HG03571 (cell line): ENCODE measurements around the gene ZFYVE26.

ENCODE experiments used
- ATAC-seq: cut with Tn5 transposase; IDR thresholded peaks from one replicate; pipeline ENCODE4 v1.9.1; 2021; ENCODE audit not compliant: unreplicated experiment

The ZFYVE26 gene

DNA sequence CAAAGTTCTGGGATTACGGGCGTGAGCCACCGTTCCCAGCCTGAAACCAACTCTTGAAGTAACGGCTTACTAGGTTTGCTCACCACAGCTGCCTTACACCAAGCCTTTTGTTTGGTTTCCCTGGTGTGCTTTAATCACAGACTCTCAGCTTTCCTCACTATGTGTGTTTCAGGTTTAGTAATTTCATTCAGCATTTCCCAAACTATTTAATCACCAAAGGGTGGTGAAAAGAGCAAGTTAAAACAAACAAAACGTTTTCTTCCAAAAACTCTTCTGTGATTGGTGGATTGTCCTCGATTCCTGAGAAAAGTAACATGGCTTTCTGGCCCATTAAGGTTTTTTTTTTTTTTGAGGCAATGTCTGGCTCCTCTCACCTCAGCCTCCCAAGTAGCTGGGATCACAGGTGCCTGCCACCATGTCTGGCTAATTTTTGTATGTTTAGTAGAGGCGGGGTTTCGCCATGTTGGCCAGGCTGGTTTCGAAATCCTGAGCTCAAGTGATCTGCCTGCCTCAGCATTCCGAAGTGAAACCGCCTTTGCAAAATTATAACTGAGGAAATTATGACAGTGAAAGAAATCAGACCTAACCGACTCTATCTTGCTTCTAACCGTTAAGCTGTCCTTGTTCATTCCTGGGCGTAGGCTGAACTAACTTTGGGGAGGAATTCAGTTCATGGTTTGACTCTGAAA is 1.5 kb upstream of the ZFYVE26 start:
- no peak for ATAC-seq

DNA sequence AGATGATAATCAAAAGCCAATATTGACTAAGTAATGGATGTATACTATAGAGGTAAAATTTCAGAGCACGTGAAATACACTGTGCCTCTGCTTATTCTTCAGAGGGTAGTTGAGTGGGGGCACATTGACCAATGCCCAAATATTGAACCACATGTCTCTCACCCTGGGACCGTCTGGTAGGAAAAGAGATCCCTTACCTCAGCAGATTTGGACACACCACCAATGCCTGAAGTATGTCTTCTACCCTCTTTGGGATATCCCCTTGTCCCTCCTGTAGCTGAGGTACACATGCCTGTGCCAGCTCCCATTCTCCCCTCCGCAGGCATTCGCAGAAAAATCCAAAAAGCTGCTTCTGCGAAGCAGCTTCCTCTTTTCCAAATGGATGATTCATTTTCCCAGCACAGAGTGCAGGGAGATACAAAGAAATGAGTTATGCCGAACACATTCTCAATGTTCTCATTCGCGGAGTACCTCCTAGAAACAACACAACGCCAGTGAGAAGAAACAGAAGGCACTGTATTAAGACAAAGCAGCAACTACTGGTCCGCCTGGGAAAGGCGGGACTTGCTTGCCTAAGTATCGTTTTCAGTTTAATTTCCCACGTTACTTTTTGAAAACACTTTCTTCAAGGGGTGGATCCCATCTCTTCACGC is 691 bp downstream of the ZFYVE26 start:
- ATAC-seq, result no peak

DNA sequence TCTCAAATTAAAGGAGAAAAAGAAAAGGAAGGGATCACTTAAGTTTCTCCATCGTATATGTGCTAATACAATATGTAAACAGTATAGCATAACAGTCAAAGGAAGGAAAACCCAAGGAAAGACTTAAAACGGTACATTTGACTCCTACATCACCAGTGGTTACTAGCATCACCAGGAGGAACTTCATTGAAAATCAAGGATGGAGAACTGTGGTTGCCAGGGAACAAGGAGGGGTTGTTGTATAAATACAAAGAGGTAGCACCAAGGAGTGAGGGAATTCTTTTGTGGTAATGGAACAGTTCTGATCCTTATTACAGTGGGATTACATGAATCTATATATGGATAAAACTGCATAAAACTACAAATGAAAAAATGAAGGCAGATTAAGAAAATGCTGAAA is 1.6 kb downstream of the ZFYVE26 start:
- no peak for ATAC-seq

DNA sequence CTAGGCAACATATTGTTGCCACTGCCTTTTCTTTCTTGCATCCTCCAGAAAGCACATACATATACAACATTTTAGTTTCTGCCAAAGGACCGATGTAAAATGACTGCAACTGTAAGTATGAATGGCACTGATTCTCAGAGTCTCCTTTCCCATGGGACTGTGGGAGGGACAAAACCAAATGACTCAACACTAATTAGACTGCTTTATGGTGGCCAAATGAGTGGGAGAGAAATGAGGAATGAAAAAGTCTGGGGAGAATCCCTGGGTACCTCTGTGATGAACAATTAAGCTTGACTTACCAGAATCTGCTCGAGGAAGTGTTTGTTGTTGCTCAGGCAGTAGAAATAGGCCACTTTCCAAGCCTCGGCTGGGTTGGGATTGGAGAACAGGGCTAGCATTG is 10.1 kb downstream of the ZFYVE26 start:
- ATAC-seq, result no peak

DNA sequence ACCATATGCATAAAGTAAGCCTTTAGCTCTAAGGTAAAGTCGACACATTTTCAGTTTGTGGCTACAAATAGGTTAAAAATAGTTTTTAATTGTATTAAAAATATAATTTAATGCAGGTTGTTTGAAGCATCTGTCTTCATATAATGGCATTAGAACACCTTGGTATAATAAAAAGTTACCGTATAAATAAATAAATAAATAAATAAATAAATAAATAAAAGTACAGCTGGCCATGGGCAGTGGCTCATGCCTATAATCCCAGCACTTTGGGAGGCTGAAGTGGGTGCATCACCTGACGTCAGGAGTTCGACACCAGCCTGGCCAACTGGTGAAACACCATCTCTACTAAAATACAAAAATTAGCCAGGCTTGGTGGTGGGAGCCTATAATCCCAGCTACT is 15.6 kb downstream of the ZFYVE26 start:
- no peak for ATAC-seq

DNA sequence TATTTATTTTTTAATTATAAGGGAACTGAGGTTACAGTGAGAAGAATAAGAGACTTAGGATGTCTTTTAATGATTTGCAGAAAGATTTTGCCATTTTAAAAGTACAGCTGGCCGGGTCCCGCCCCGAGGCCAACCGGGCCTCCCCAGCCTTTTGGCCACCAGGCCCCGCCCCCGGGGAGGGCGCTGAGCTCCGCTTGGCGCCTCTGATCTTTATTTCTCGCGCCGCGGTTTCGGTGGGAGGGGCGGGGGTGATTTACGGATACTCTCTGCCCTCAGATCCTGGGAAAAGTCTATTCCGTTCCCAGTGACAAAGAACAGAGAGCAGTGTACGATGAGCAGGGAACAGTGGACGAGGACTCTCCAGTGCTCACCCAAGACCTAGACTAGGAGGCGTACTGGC is 17.7 kb downstream of the ZFYVE26 start:
- ATAC-seq, result no peak

DNA sequence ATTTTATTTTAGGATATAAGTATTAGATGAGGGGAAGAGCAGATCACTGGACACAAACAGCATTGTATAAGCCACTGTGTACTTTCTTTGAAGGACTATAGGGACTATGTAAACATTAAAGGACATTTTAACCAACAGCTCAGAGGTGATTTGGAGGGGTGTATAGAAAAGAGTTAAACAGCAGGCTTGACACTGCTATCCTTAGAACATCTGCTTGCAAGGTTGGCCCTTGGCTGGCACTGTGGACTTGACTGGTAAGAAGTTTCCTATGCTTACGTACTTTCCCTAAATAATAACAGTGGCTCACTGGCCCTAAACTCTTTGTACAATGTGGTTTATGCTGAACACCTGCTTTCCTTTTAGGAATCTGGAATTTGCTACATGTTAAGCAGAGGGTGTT is 28.7 kb downstream of the ZFYVE26 start:
- no peak for ATAC-seq

DNA sequence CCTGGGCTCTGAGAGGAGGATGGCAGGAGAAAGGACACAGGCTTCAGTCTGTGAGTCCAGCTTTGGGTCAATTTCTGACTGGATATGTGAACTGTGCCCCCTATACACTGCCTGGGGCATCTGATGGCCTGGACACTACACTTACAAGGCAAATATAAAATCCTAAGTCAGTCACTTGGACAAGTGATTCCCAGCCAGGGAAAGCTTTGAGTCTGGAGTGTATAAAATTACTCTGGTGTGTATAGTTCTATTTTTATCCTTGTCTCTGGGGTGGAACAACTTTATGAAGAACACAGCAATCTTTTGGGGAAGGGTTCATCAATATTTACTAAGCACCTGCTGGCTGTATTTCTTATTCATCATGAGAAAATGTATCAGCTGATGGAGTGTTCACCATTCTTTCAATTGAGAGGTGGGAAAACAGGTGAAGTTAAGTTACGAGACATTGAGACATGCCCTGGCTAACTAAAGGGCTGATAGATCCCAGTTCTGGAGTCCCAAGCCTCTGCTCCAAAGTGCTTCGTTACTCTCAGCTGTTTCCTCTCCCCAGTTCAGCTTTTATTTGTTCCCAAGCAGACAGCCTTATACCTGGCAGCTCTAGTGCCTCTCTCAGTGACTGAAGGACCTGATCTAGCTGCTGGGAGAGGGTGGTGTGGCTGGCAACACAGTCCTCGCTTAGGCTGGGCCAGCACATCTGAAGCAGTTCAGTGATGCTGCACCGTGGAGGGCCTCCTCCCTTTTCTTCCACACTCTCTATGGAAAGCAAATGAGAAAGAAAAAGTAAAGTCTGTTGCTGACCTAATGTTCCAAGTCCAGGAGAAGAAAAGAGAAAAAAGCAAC is 30.9 kb downstream of the ZFYVE26 start:
- no peak for ATAC-seq

DNA sequence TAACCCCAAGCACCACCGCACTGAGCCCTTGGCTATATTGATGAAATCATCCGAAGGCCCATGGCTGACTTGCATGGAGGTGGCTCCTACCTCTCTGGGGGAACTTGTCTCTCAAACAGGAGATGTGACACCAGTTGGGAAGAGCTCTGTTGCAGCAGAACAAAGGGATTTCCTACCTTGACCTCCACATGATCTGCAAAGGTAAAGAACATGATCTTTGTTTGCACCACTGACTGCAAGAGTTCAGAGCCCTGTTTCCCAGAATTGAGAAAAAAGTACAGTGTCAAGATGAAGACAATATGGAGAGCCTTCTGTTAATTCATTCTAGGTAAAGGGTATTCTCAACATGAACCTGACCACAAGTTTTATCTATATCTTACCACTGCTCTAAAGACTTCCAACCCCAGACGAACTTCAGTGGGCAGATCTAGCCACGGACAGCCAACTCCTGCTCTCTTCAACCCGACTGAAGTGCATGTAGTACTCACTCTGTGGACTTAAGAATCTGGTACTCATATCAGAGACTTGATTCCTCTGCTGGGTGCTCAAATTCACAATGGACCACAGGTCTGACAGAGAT is 32.1 kb downstream of the ZFYVE26 start:
- ATAC-seq, result no peak

DNA sequence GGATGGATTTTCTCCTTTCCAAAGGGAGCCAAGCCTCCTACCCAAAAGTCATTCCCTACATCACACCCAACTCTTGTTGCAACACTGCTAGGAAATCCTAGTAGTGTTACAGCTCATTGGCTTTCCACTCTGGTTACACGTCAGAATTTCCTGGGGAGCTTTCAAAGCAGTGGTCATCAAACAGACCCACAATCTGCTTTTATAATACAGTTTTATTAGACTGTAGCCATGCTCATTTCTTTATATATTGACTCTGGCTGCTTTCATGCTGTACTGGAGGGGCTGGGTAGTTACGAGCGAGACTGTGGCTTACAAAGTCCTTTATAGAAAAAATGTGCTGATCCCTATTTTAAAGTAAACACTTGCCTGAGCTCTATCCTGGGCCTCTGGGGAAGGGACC is 34.3 kb downstream of the ZFYVE26 start:
- ATAC-seq, result no peak

DNA sequence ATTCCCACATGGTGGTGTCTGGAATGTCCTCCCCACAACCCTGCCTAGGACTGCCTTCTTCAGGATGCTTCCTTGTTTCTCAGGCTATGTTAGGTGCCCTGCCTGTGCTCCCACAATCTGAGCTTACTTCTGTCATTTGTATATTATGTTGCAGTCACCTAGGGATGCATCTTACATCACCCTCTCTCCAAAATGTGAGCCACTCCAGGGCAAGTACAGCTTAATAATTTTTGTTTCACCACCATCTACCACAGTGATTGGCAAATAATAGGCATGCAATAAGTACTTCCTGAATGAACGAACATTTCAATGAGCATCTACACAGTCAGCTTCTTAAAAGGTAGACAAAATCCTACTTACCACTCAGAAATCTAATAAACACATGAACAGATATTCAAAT is 37.6 kb downstream of the ZFYVE26 start:
- no peak for ATAC-seq

DNA sequence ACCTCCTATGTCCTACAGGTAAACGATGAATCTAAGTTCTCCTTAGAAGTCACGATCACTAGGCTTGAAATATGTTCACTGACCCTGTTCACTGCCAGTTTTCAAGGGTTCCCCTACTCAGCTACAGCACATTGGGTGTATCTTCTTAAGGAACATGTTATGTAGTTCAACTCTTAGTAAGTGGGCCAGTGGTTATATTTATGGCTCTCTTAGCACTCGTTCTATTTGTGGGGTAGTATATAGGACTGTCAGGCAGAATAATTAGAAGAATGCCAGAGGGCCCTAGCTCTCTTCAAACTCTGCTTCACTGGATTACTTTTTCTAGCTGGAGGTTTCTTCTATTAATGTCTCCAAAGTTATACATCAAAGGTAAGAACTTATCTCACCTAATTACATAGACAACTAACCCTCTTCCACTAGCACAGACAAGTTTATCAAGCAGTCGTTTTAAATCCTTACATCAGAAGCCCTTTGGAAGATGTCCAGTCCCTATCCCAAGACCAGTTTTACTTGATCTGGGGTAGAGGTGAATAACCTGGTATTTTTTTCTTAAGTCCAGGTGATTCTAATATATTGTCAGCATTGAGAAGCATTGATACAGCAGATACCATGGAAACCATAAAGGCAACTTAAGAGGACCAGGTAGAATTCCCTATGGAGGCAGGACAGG is 39.6 kb downstream of the ZFYVE26 start:
- ATAC-seq, result no peak

DNA sequence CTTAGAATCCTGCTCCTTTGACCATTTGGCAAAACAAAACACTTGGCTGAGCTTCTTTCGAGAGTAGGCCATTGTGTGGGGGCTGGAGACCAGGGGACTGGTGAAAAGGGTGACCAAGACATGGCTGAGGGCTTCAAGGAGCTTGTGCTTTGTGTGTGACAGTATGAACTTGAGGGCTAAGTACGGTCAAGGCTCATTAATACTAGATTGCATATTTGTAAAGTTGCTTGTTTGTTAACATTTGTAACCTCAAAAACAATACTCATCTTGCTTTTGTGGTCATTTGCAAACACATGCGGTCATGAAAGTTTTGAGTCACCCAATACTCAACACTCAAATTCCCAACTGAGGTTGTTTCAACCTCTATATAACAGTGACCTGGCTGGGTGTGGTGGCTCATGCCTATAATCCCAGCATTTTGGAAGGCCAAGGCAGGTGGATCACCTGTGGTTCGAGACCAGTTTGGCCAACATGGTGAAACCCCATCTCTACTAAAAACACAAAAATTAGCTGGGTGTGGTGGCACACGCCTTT is 42.5 kb downstream of the ZFYVE26 start:
- ATAC-seq, result no peak

DNA sequence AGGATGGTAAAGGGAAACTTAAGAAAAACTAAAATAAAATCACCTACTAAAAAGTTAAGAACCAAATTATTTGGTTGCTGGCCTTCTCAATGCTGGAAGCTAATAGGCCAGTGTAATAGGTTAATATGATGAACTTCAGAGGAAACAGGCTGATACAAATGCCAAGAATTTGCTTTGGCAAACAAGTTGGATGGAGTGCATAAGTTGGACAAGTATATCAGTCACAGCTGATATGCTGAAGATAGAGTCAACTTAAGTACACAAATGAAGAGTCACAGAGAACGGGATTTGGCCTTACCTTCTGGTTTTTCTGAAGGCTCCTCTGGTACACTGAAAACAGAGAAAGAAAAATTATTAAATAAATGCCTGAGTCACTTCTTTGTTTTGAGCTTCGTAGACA is 48.2 kb downstream of the ZFYVE26 start:
- no peak for ATAC-seq

DNA sequence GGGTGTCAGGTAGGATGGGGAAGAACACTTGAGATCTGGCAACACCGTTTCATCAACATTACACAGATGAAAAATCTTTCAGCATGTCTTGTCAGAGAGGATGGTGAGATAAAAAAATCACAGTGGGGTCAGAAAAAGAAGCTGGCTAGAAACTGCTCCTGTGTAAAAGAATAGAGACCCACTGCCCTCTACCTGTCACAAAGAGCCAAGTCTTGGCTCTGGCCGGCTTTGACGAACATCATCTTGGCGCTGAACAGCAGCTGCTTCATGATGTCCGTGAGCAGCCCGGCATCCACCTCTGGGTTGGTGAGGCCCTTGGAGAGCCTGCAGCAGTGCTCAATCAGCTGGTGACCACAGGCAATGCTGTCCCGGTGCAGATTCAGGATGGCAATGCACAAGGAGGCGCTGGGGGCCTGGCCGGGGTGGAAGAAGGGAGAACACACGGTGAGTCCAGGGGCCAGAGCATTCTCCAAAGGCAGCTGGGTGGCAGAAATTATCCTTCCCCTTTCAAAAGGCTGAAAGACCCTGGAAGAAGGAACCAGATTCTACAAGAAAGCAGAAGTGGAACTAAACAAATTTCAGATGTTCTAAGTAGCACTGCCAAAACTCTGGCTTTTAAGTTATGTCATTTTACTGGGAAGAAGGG is 50.2 kb downstream of the ZFYVE26 start:
- no peak for ATAC-seq

DNA sequence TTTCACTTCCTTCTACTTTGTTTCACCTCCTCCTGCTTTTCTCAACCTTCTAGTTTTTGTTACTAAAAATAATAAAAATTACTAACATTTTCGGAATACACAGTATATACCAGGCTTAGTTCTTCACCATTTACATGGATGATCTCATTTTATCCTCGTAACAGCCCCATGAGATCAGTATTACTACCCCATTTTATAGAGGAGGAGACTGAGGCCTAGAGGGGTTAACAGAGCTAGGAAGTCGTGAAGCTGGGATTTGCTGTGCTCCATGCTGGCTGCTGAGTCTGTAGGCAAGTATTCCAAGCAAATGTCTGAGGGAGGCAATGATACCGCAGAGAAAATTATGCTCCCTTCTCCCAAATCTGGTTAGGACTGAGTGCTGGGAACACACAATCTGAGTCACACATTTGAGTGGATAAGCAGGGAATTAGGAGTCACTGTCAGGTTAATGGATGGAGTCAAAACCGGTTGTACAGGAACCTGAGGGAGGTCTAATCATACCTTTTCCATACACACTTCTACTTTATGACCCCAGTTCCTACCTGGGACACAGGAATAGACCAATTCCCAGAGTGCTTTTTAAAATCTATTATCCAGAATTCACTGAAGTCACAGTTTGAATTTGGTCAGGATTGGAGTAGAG is 51.1 kb downstream of the ZFYVE26 start:
- no peak for ATAC-seq

DNA sequence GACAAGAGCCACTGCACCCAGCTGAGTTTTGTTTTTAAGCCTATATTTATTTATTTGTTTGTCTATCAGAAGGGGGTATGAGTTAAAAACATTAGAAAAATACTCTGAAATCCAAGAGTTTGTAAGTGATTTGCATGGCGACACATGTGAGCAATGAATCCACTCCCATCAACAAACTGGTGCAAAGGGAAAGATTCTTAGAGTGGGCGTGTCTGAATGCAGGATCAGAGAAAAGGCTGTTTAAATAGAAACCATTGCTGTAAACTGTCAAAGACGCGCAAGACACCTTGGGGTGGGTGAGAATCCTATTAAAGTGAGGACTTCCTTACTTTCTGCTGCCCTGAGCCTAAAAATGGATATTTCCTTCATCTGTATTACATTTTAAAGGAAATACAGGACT is 51.9 kb downstream of the ZFYVE26 start:
- no peak for ATAC-seq

DNA sequence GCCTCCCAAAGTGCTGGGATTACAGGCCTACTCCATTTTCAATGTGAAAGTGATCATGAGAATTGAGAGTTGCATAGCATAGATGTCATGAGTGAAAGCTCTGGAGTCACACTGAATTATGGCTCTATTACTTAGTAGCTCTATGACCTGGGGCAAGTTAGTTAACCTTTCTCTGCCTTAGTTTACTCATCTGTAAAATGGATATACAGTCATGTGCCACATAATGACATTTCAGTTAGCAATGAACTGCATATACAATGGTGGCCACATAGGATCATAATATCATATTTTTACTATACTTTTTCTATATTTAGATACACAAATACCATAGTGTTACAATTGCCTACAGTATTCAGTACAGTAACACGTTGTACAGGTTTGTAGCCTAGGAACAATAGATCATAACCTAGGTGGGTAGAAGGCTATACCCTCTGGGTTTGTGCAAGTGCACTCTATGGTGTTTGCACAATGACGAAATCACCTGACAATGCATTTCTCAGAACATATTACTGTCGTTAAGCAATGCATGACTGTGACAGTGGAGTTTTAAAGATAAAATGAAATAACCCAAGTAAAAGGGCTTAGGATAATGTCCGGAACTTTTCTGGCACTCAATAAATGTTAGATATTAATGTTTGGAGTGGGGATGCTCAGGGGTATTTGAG is 53.1 kb downstream of the ZFYVE26 start:
- ATAC-seq, result no peak

DNA sequence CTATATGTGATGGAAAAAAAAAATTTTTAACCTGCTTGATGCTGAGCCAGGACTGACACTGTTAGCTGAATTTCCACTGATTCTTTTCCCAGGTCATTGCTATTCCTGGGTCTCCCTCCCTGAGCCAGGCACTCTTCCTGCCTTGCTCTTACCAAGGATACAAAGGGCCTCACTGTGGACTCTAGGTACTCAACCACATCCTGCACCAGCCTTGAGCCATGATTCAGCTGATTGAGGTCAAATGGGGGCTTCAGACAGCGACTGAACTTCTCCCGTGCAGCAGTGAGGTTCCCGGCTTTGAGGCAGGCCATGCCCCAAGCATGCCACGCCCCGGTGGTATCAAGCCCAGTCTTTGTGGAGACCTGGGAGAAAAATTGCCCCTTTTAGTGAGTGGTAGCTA is 54.3 kb downstream of the ZFYVE26 start:
- ATAC-seq, result no peak
